H1 (cell line): ENCODE data around the gene ANKS1A. TPM values are rescaled to one million over a fixed set of nuclear protein-coding genes. Genes with fewer than 3 reads are reported as not detected.

ENCODE experiments used
- CTCF ChIA-PET: fragments of 300-600 bp; sonication (Branson Sonifier 250); formaldehyde crosslinking; loops from one replicate; lab custom pipeline; 2021; ENCODE audit not compliant: partially characterized antibody; lab: Charles Lee
- POLR2A ChIA-PET: fragments of 300-600 bp; sonication (Branson Sonifier 250); formaldehyde crosslinking; loops from one replicate; lab custom pipeline; 2021; ENCODE audit warnings: inconsistent platforms; ENCODE audit not compliant: partially characterized antibody; lab: Charles Lee
- DNase-seq, 2 experiments: peaks; one replicate each; pipeline versions ENCODE4 v3.0.0 to v3.0.0-alpha.2; 2010 to 2022; ENCODE audit warnings: low spot score in 2 of 2, low read depth in 1 of 2, mixed read lengths in 1 of 2
- FAIRE-seq: peaks from 2 replicates; lab custom pipeline; 2011; peaks lifted over from hg19 to GRCh38; lab: Jason Lieb, UNC
- H2AFZ ChIP-seq: 2 replicates; pipeline ENCODE4 v1.8.1; 2012; ENCODE audit warnings: low read length, inconsistent platforms
- H2AK5ac ChIP-seq: 2 replicates; pipeline ENCODE4 v1.6.1; 2013; ENCODE audit warnings: low read depth, low read length
- H2BK120ac ChIP-seq: replicated peaks from 2 replicates; pipeline ENCODE3; 2013; ENCODE audit warnings: low read depth, low read length, inconsistent platforms
- H2BK12ac ChIP-seq: 2 replicates; pipeline ENCODE4 v1.6.1; 2013; ENCODE audit warnings: low read depth, low read length
- H2BK15ac ChIP-seq: 2 replicates; pipeline ENCODE4 v1.6.1; 2013; ENCODE audit warnings: low read length
- H2BK20ac ChIP-seq: 2 replicates; pipeline ENCODE4 v1.6.1; 2013; ENCODE audit warnings: low read length
- H2BK5ac ChIP-seq: 2 replicates; pipeline ENCODE4 v1.6.1; 2013; ENCODE audit warnings: low read depth, low read length
- H3K14ac ChIP-seq: 2 replicates; pipeline ENCODE4 v1.6.1; 2013; ENCODE audit warnings: inconsistent platforms; ENCODE audit not compliant: insufficient read length
- H3K18ac ChIP-seq: 2 replicates; pipeline ENCODE4 v1.6.1; 2013; ENCODE audit warnings: low read length; ENCODE audit errors: extremely low read depth
- H3K23ac ChIP-seq: 2 replicates; pipeline ENCODE4 v1.6.1; 2013; ENCODE audit warnings: inconsistent platforms; ENCODE audit not compliant: insufficient read length
- H3K23me2 ChIP-seq: 2 replicates; pipeline ENCODE4 v1.6.1; 2013; ENCODE audit warnings: low read depth, low read length
- H3K27ac ChIP-seq: 2 replicates; pipeline ENCODE4 v1.6.1; 2011; ENCODE audit warnings: low read depth, low read length, inconsistent platforms
- H3K27me3 ChIP-seq, 4 experiments: replicated peaks in 1 of 4; 1 replicate in 1 of 4; 2 replicates in 3 of 4; pipeline versions ENCODE4 v1.6.1 to v1.8.1; 2011 to 2013; ENCODE audit warnings: low read length in 3 of 4, mild to moderate bottlenecking in 3 of 4, inconsistent platforms in 2 of 4, mixed read lengths in 2 of 4, moderate library complexity in 1 of 4; ENCODE audit not compliant: control insufficient read depth in 3 of 4, insufficient read depth in 3 of 4; ENCODE audit errors: extremely low read depth in 1 of 4
- H3K36me3 ChIP-seq, 4 experiments: 2 replicates each; pipeline versions ENCODE4 v1.6.1 to v1.8.1; 2011 to 2013; ENCODE audit warnings: mild to moderate bottlenecking in 4 of 4, low read length in 3 of 4, moderate library complexity in 2 of 4, control low read depth in 1 of 4, inconsistent platforms in 1 of 4; ENCODE audit not compliant: insufficient read depth in 4 of 4, control insufficient read depth in 2 of 4
- H3K4ac ChIP-seq: replicated peaks from 2 replicates; pipeline ENCODE3; 2013; ENCODE audit warnings: low read length, low read depth, mixed read lengths, inconsistent platforms; ENCODE audit not compliant: insufficient read length
- H3K4me1 ChIP-seq, 4 experiments: replicated peaks in 1 of 4; 1 replicate in 1 of 4; 2 replicates in 3 of 4; pipeline versions ENCODE4 v1.6.1 to v1.8.1; 2011 to 2013; ENCODE audit warnings: low read length in 3 of 4, inconsistent platforms in 2 of 4, mixed read lengths in 1 of 4; ENCODE audit not compliant: insufficient read depth in 4 of 4, control insufficient read depth in 3 of 4
- H3K4me2 ChIP-seq, 2 experiments: 2 replicates each; pipeline versions ENCODE4 v1.6.1 to v1.8.1; 2011 to 2013; ENCODE audit warnings: low read depth in 2 of 2, low read length in 2 of 2, control low read depth in 1 of 2, inconsistent platforms in 1 of 2, mild to moderate bottlenecking in 1 of 2; ENCODE audit not compliant: insufficient read depth in 1 of 2
- H3K4me3 ChIP-seq, 4 experiments: fragments of 200-600, 300-600 bp in 1 of 4; sonication (generic), shearing (Covaris generic), sonication (Bioruptor Twin) in 1 of 4; 2 replicates each; pipeline versions ENCODE4 v1.5.1 to v1.8.1; 2011 to 2016; ENCODE audit warnings: low read length in 4 of 4, low read depth in 3 of 4, control low read depth in 2 of 4, inconsistent platforms in 2 of 4, mild to moderate bottlenecking in 2 of 4, mixed read lengths in 1 of 4, moderate library complexity in 1 of 4; ENCODE audit not compliant: insufficient read depth in 2 of 4; ENCODE audit errors: extremely low read depth in 1 of 4
- H3K56ac ChIP-seq: replicated peaks from 2 replicates; pipeline ENCODE3; 2013; ENCODE audit warnings: low read depth, mild to moderate bottlenecking, mixed read lengths, low read length, inconsistent platforms; ENCODE audit not compliant: insufficient read length
- H3K79me1 ChIP-seq: 2 replicates; pipeline ENCODE4 v1.6.1; 2013; ENCODE audit warnings: low read depth, low read length, control low read depth
- H3K79me2 ChIP-seq, 2 experiments: 2 replicates each; pipeline versions ENCODE4 v1.6.1 to v1.8.1; 2012 to 2013; ENCODE audit warnings: low read length in 2 of 2, mild to moderate bottlenecking in 2 of 2, inconsistent platforms in 1 of 2; ENCODE audit not compliant: insufficient read depth in 2 of 2, control insufficient read depth in 1 of 2
- H3K9ac ChIP-seq, 4 experiments: replicated peaks in 1 of 4; 1 replicate in 1 of 4; 2 replicates in 3 of 4; pipeline versions ENCODE4 v1.6.1 to v1.8.1; 2011 to 2013; ENCODE audit warnings: low read depth in 3 of 4, low read length in 3 of 4, control low read depth in 2 of 4, mild to moderate bottlenecking in 2 of 4, moderate library complexity in 2 of 4, inconsistent platforms in 1 of 4; ENCODE audit errors: extremely low read depth in 1 of 4
- H3K9me3 ChIP-seq, 2 experiments: 2 replicates each; pipeline versions ENCODE4 v1.6.1 to v1.8.1; 2012 to 2013; ENCODE audit warnings: mild to moderate bottlenecking in 2 of 2, moderate library complexity in 2 of 2, control low read depth in 1 of 2, inconsistent platforms in 1 of 2, low read depth in 1 of 2, low read length in 1 of 2, mixed read lengths in 1 of 2; ENCODE audit not compliant: insufficient read depth in 2 of 2
- H4K20me1 ChIP-seq, 2 experiments: replicated peaks in 1 of 2; 2 replicates each; pipeline versions ENCODE3 to v1.8.1; 2011 to 2013; ENCODE audit warnings: inconsistent platforms in 2 of 2, low read length in 2 of 2, mild to moderate bottlenecking in 1 of 2; ENCODE audit not compliant: insufficient read depth in 2 of 2, control insufficient read depth in 1 of 2
- H4K5ac ChIP-seq: 2 replicates; pipeline ENCODE4 v1.6.1; 2013; ENCODE audit warnings: low read length, low read depth, mixed read lengths, inconsistent platforms; ENCODE audit not compliant: insufficient read length
- H4K8ac ChIP-seq: 2 replicates; pipeline ENCODE4 v1.8.0; 2013; ENCODE audit warnings: mild to moderate bottlenecking, moderate library complexity, low read length, inconsistent platforms; ENCODE audit not compliant: insufficient read depth; ENCODE audit errors: extremely low read depth
- H4K91ac ChIP-seq: replicated peaks from 2 replicates; pipeline ENCODE3; 2013; ENCODE audit warnings: low read length, mixed read lengths, inconsistent platforms; ENCODE audit not compliant: insufficient read length
- CBX5 ChIP-seq: fragments of 300-800, 300-1000 bp; sonication (generic); IDR thresholded peaks from 2 replicates; pipeline ENCODE4 v1.7.1; 2016; ENCODE audit warnings: antibody characterized with exemption, low read length, low read depth
- KDM1A ChIP-seq: fragments of 200-600, 300-600 bp; sonication (generic); IDR thresholded peaks from 2 replicates; pipeline ENCODE4 v1.7.1; 2016; ENCODE audit warnings: mild to moderate bottlenecking, low read length, borderline replicate concordance
- RNF2 ChIP-seq: fragments of 200-900, 300-1000 bp; sonication (generic); IDR thresholded peaks from 2 replicates; pipeline ENCODE4 v1.7.1; 2016; ENCODE audit warnings: borderline replicate concordance, low read depth, mild to moderate bottlenecking, antibody characterized with exemption, low read length; ENCODE audit not compliant: poor library complexity, severe bottlenecking; ENCODE audit errors: missing control alignments
- WGBS, 2 experiments: shearing (Covaris generic) in 1 of 2; methylation state at CpG; one replicate each; pipeline versions ENCODE4 v1.1.6 to v1.1.7; 2013 to 2015; ENCODE audit warnings: low lambda C conversion rate in 2 of 2, mixed read lengths in 2 of 2, inconsistent platforms in 1 of 2, low coverage in 1 of 2, missing lambda C conversion rate in 1 of 2; ENCODE audit not compliant: insufficient replicate concordance in 2 of 2, insufficient coverage in 1 of 2, insufficient read length in 1 of 2; ENCODE audit errors: extremely low coverage in 1 of 2, missing lambda C conversion rate in 1 of 2; 5-methylcytosine and 5-hydroxymethylcytosine counted together
- polyA plus RNA-seq, 7 experiments: library from polyadenylated mRNA; depleted of rRNA in 3 of 7; stranded (reverse) in 5 of 7; unstranded in 2 of 7; fragments of >200 nt in 5 of 7; fragments of 200-250 nt in 2 of 7; gene quantifications; 1 replicate in 5 of 7; 2 replicates in 1 of 7; 4 replicates in 1 of 7; pipeline versions ENCODE4 v1.2.1 to v1.2.3, GENCODE V29; 2011 to 2013; ENCODE audit warnings: missing spikeins in 2 of 7, mixed read lengths in 2 of 7
- total RNA-seq: library from RNA; stranded (reverse); fragmentation: NEBNext Ultra II Directional; extraction: Animal tissue kit (Norgen Biotek cat#: 25700); gene quantifications from 2 replicates; pipeline ENCODE4 v1.2.1, GENCODE V29; 2021

ANKS1A gene
- total and polyA plus RNA-seq, 2 of the 8 experiments (the other 6 are each of a cell fraction or from before 2014, with no cell fraction given), result 9.8 to 30.9 TPM

DNA sequence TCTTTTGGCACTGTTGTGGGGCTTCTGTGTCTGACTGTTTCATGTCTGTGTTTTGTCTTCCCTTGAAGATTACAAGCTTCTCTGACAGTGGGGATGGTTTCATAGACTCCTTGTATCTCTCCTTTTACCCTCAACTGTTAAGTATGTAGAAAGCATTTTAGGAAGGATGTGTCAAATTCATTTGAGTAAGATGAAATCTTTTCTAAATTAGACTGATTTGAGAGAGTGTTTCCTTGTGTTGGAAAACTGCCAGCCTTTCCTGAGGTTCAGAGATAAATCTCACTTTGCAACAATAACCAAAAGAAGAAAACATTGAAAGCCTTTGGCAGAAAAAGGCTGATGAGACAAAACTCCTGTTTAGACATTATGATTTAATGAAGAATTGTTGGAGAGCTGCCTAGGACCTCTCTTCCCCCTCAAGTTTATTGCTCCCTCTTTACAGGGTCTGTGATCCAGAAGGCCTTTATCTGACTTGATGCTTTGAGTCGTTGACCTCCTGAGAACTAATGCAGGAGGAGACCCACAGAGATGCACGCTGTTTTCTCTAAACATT is 68.3 kb downstream of the ANKS1A start:
- H3K23ac ChIP-seq, result no peak overlapping the region
- H3K4ac ChIP-seq, result no peak overlapping the region
- H3K56ac ChIP-seq, result no peak overlapping the region
- H3K79me2 ChIP-seq, result peaks cover 0 to 18% of the 10 kb centered on the region in 2 experiments; a peak in 1 of 4 replicates
- ChIA-PET POLR2A (no interaction called here), CTCF (interaction anchor here (1.2 kb wide), 1 partner anchor 225 kb away, joined by 3 read pairs; no protein-coding TSS in a partner anchor)
- H4K5ac ChIP-seq, result no peak overlapping the region
- no peak overlapping the region for H2BK12ac ChIP-seq
- H3K14ac ChIP-seq, result no peak overlapping the region
- H3K4me3 ChIP-seq, result no peak overlapping the region
- FAIRE-seq (no peak), DNase-seq (no peak)
- no peak overlapping the region for H2BK5ac ChIP-seq
- H3K4me2 ChIP-seq, result no peak overlapping the region
- H4K91ac ChIP-seq, result no peak overlapping the region
- H3K79me1 ChIP-seq, result peaks cover 5% of the 10 kb centered on the region; the same call in 1 of the 2 replicates
- peaks cover 1 to 6% of the 10 kb centered on the region in 2 experiments for H4K20me1 ChIP-seq
- H3K18ac ChIP-seq, result no peak overlapping the region
- H3K4me1 ChIP-seq, result no peaks in the 10 kb centered on the region
- peaks cover 0 to 1% (median 0%) of the 10 kb centered on the region in 4 experiments; a peak in 1 of 7 replicates for H3K27me3 ChIP-seq
- no peaks in the 10 kb centered on the region for H3K23me2 ChIP-seq
- H4K8ac ChIP-seq, result no peak overlapping the region
- no peak overlapping the region for H3K9ac ChIP-seq
- no peak overlapping the region for H2AFZ ChIP-seq
- H3K27ac ChIP-seq, result no peak overlapping the region
- no peak overlapping the region for H2AK5ac ChIP-seq
- H2BK20ac ChIP-seq, result no peak overlapping the region
- WGBS, 2 experiments, result 65% methylated on average over 2 of the region's 2 CpGs; no CpG with 5 or more reads in 1 of the 2 experiments
- H3K36me3 ChIP-seq, result no peaks in the 10 kb centered on the region
- H3K9me3 ChIP-seq, result no peaks in the 10 kb centered on the region
- no peak overlapping the region for H2BK120ac ChIP-seq
- no peak for TF ChIP-seq CBX5
- TF ChIP-seq RNF2, result no peak
- no peak for TF ChIP-seq KDM1A
- TF ChIP-seq, all 59 proteins: peak for 0
- no peak overlapping the region for H2BK15ac ChIP-seq
